H9 (cell line): ENCODE measurements around the gene FBRSL1. TPM values are rescaled to one million over a fixed set of nuclear protein-coding genes. Genes with fewer than 3 reads are reported as not detected.

ENCODE experiments used
- DNase-seq: peaks from one replicate; pipeline ENCODE4 v3.0.0-alpha.2; 2017
- H2AFZ ChIP-seq: one replicate; pipeline ENCODE4 v1.6.1; 2013; ENCODE audit warnings: mild to moderate bottlenecking, low read length, control low read depth, moderate library complexity
- H2AK5ac ChIP-seq: 2 replicates; pipeline ENCODE4 v1.6.1; 2013; ENCODE audit warnings: low read length, control low read depth, mixed read lengths; ENCODE audit not compliant: insufficient read length
- H2BK120ac ChIP-seq: one replicate; pipeline ENCODE4 v1.6.1; 2013; ENCODE audit warnings: low read depth, mild to moderate bottlenecking, low read length, control low read depth, inconsistent platforms; ENCODE audit not compliant: poor library complexity, severe bottlenecking
- H2BK12ac ChIP-seq: 2 replicates; pipeline ENCODE4 v1.6.1; 2013; ENCODE audit warnings: low read length, control low read depth, mixed read lengths, low read depth; ENCODE audit not compliant: insufficient read length
- H2BK15ac ChIP-seq: 2 replicates; pipeline ENCODE4 v1.6.1; 2013; ENCODE audit warnings: low read depth, low read length, control low read depth
- H2BK20ac ChIP-seq: one replicate; pipeline ENCODE4 v1.6.1; 2013; ENCODE audit warnings: low read depth, mild to moderate bottlenecking, low read length, control low read depth, inconsistent platforms; ENCODE audit not compliant: poor library complexity, severe bottlenecking
- H2BK5ac ChIP-seq: 2 replicates; pipeline ENCODE4 v1.6.1; 2013; ENCODE audit warnings: low read length, control low read depth, mixed read lengths; ENCODE audit not compliant: insufficient read length
- H3K14ac ChIP-seq: 2 replicates; pipeline ENCODE4 v1.6.1; 2013; ENCODE audit warnings: low read length, control low read depth; ENCODE audit not compliant: insufficient read depth
- H3K18ac ChIP-seq: 2 replicates; pipeline ENCODE4 v1.6.1; 2013; ENCODE audit warnings: low read depth, mild to moderate bottlenecking, mixed read lengths, low read length, control low read depth; ENCODE audit not compliant: insufficient read length
- H3K23ac ChIP-seq: 2 replicates; pipeline ENCODE4 v1.6.1; 2013; ENCODE audit warnings: low read length, control low read depth, mixed read lengths, low read depth; ENCODE audit not compliant: insufficient read length
- H3K23me2 ChIP-seq: 2 replicates; pipeline ENCODE4 v1.6.1; 2013; ENCODE audit warnings: low read depth, mild to moderate bottlenecking, mixed read lengths, low read length, control low read depth; ENCODE audit not compliant: insufficient read length, poor library complexity, severe bottlenecking
- H3K27ac ChIP-seq: 2 replicates; pipeline ENCODE4 v1.5.1; 2013; ENCODE audit warnings: low read length, control low read depth, mixed read lengths, low read depth; ENCODE audit not compliant: insufficient read length
- H3K27me3 ChIP-seq: 2 replicates; pipeline ENCODE4 v1.6.1; 2013; ENCODE audit warnings: low read length, control low read depth, inconsistent platforms; ENCODE audit not compliant: insufficient read depth
- H3K4ac ChIP-seq: 2 replicates; pipeline ENCODE4 v1.6.1; 2013; ENCODE audit warnings: low read depth, mild to moderate bottlenecking, control low read depth, inconsistent platforms, low read length, moderate library complexity
- H3K4me1 ChIP-seq: 2 replicates; pipeline ENCODE4 v1.6.1; 2013; ENCODE audit warnings: low read length, control low read depth, inconsistent platforms; ENCODE audit not compliant: insufficient read depth
- H3K4me2 ChIP-seq: 2 replicates; pipeline ENCODE4 v1.6.1; 2013; ENCODE audit warnings: low read length, control low read depth, mixed read lengths; ENCODE audit not compliant: insufficient read length, insufficient read depth
- H3K56ac ChIP-seq: 2 replicates; pipeline ENCODE4 v1.6.1; 2013; ENCODE audit warnings: low read depth, mild to moderate bottlenecking, mixed read lengths, low read length, control low read depth; ENCODE audit not compliant: insufficient read length
- H3K79me1 ChIP-seq: 2 replicates; pipeline ENCODE4 v1.6.1; 2013; ENCODE audit warnings: low read depth, mild to moderate bottlenecking, moderate library complexity, low read length, control low read depth, inconsistent platforms; ENCODE audit not compliant: insufficient read depth, poor library complexity, severe bottlenecking
- H3K79me2 ChIP-seq: 2 replicates; pipeline ENCODE4 v1.6.1; 2013; ENCODE audit warnings: low read length, control low read depth, inconsistent platforms; ENCODE audit not compliant: insufficient read depth
- H3K9ac ChIP-seq: 2 replicates; pipeline ENCODE4 v1.6.1; 2013; ENCODE audit warnings: low read length, control low read depth, mixed read lengths; ENCODE audit not compliant: insufficient read length; ENCODE audit errors: extremely low read depth
- H3K9me3 ChIP-seq: one replicate; pipeline ENCODE4 v1.6.1; 2013; ENCODE audit warnings: low read depth, low read length, inconsistent platforms; ENCODE audit not compliant: control insufficient read depth
- H3T11ph ChIP-seq: one replicate; pipeline ENCODE4 v1.6.1; 2013; ENCODE audit warnings: mild to moderate bottlenecking, low read length, control low read depth, inconsistent platforms
- H4K20me1 ChIP-seq: one replicate; pipeline ENCODE4 v1.6.1; 2013; ENCODE audit not compliant: control insufficient read depth, insufficient read length, insufficient read depth
- H4K5ac ChIP-seq: 2 replicates; pipeline ENCODE4 v1.6.1; 2013; ENCODE audit warnings: low read depth, mild to moderate bottlenecking, mixed read lengths, low read length, control low read depth; ENCODE audit not compliant: insufficient read length
- H4K8ac ChIP-seq: replicated peaks from 2 replicates; pipeline ENCODE4 v1.6.1; 2013; ENCODE audit warnings: low read length, control low read depth, mixed read lengths, low read depth; ENCODE audit not compliant: insufficient read length
- H4K91ac ChIP-seq: 2 replicates; pipeline ENCODE4 v1.6.1; 2013; ENCODE audit warnings: low read depth, mild to moderate bottlenecking, moderate library complexity, mixed read lengths, low read length, control low read depth; ENCODE audit not compliant: insufficient read length
- H3K27ac Mint-ChIP-seq, 3 experiments: 2 replicates in 2 of 3; 3 replicates in 1 of 3; pipeline ENCODE4 v1.8.0; 2020 to 2021; ENCODE audit warnings: mixed read lengths in 3 of 3, mild to moderate bottlenecking in 1 of 3, moderate library complexity in 1 of 3
- H3K27me3 Mint-ChIP-seq: 2 replicates; pipeline ENCODE4 v1.8.0; 2021; ENCODE audit warnings: low read depth, mild to moderate bottlenecking, moderate library complexity, mixed read lengths
- H3K36me3 Mint-ChIP-seq, 3 experiments: 2 replicates in 2 of 3; 3 replicates in 1 of 3; pipeline ENCODE4 v1.8.0; 2020 to 2021; ENCODE audit warnings: low read depth in 3 of 3, mixed read lengths in 3 of 3; ENCODE audit not compliant: insufficient read depth in 1 of 3
- H3K4me1 Mint-ChIP-seq, 2 experiments: 2 replicates each; pipeline ENCODE4 v1.8.0; 2020; ENCODE audit warnings: mixed read lengths in 2 of 2
- H3K4me3 Mint-ChIP-seq, 2 experiments: 2 replicates in 1 of 2; 3 replicates in 1 of 2; pipeline ENCODE4 v1.8.0; 2020 to 2021; ENCODE audit warnings: mild to moderate bottlenecking in 2 of 2, mixed read lengths in 2 of 2, moderate library complexity in 1 of 2
- H3K9me3 Mint-ChIP-seq, 2 experiments: 2 replicates in 1 of 2; 3 replicates in 1 of 2; pipeline ENCODE4 v1.8.0; 2020; ENCODE audit warnings: mild to moderate bottlenecking in 2 of 2, mixed read lengths in 2 of 2, moderate library complexity in 1 of 2
- WGBS: extraction: QIAGEN DNeasy Blood & Tissue Kit; methylation state at CpG from one replicate; pipeline ENCODE4 v1.1.7; 2013; ENCODE audit warnings: missing lambda C conversion rate, low lambda C conversion rate, mixed read lengths; ENCODE audit not compliant: insufficient read length; ENCODE audit errors: extremely low coverage; 5-methylcytosine and 5-hydroxymethylcytosine counted together
- total RNA-seq: library from RNA; stranded (reverse); gene quantifications from 2 replicates; pipeline ENCODE4 v1.2.1, GENCODE V29; 2021
- TF ChIP-seq, protein P1 (sequence below): fragments of 200-600 bp; sonication (generic); conservative IDR thresholded peaks from 3 replicates; pipeline ENCODE4 v1.8.0; 2021; ENCODE audit warnings: antibody characterized with exemption, mild to moderate bottlenecking

FBRSL1 gene
- total RNA-seq, 1 experiment from 2014 or later = 90.8 TPM

- Histone ChIP-seq H3K14ac (no peak overlapping the region), H3K56ac (no peak overlapping the region), H2BK15ac (no peak overlapping the region), H3K18ac (no peak overlapping the region), H3T11ph (no peak overlapping the region), H3K9me3 (no peaks in the 10 kb centered on the region), H2BK5ac (no peak overlapping the region), H4K8ac (no peak overlapping the region), H4K5ac (no peak overlapping the region), H3K79me1 (no peaks in the 10 kb centered on the region), H4K20me1 (no peaks in the 10 kb centered on the region), H2BK20ac (no peak overlapping the region), H2BK120ac (no peak overlapping the region), H2BK12ac (no peak overlapping the region), H3K79me2 (no peaks in the 10 kb centered on the region), H2AFZ (no peak overlapping the region), H3K4me1 (no peaks in the 10 kb centered on the region), H3K23me2 (peaks cover 3% of the 10 kb centered on the region), H3K23ac (no peak overlapping the region), H4K91ac (no peak overlapping the region), H2AK5ac (no peak overlapping the region), H3K9ac (no peak overlapping the region), H3K27ac (no peak overlapping the region), H3K4ac (no peak overlapping the region), H3K27me3 (peaks cover 18% of the 10 kb centered on the region; the same call in 1 of the 2 replicates), H3K4me2 (no peak overlapping the region)
- H3K36me3 Mint-ChIP-seq = peaks cover 0 to 6% (median 5%) of the 10 kb centered on the region in 3 experiments; a peak in 4 of 7 replicates
- TF ChIP-seq, protein P1, sequence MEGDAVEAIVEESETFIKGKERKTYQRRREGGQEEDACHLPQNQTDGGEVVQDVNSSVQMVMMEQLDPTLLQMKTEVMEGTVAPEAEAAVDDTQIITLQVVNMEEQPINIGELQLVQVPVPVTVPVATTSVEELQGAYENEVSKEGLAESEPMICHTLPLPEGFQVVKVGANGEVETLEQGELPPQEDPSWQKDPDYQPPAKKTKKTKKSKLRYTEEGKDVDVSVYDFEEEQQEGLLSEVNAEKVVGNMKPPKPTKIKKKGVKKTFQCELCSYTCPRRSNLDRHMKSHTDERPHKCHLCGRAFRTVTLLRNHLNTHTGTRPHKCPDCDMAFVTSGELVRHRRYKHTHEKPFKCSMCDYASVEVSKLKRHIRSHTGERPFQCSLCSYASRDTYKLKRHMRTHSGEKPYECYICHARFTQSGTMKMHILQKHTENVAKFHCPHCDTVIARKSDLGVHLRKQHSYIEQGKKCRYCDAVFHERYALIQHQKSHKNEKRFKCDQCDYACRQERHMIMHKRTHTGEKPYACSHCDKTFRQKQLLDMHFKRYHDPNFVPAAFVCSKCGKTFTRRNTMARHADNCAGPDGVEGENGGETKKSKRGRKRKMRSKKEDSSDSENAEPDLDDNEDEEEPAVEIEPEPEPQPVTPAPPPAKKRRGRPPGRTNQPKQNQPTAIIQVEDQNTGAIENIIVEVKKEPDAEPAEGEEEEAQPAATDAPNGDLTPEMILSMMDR = no peak
- H3K27ac Mint-ChIP-seq = no peak overlapping the region
- H3K4me1 Mint-ChIP-seq = peaks cover 10 to 12% of the 10 kb centered on the region in 2 experiments
- H3K4me3 Mint-ChIP-seq = no peak overlapping the region
- no peak for DNase-seq
- peaks cover 96% of the 10 kb centered on the region for H3K27me3 Mint-ChIP-seq
- H3K9me3 Mint-ChIP-seq = peaks cover 12 to 34% of the 10 kb centered on the region in 2 experiments
- WGBS = no CpG with 5 or more reads among the region's 10 CpGs
Observed at GRCh38 chr12:132448463-132448820, 41.5 kb upstream of the FBRSL1 start.
